Pons (tissue), 1 donor: ENCODE results near the gene HECA.

Experiments used
- DNase-seq: peaks from one replicate; pipeline ENCODE4 v3.0.0-alpha.2; 2016; ENCODE audit warnings: low spot score

Gene HECA

DNA sequence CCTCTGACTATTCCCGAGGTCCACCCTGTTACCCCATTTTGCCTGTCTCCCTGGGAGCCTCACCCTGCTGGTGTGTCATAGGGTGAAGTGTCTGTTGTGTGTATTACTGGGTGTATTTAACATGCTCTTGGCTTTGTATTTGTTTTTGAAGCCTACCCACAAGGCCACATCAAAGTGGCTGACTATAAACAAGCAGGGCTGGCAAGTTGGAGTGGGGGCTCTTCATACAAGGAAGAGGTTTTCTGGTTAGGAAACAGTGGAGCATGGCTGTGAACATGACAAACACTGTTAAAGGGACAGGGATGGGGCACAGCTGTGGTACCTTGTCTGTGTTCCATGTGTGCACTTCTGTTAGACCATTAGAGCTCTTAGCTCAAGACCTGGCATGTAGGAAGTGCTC lies 26.3 kb downstream of the HECA start:
- no peak for DNase-seq

DNA sequence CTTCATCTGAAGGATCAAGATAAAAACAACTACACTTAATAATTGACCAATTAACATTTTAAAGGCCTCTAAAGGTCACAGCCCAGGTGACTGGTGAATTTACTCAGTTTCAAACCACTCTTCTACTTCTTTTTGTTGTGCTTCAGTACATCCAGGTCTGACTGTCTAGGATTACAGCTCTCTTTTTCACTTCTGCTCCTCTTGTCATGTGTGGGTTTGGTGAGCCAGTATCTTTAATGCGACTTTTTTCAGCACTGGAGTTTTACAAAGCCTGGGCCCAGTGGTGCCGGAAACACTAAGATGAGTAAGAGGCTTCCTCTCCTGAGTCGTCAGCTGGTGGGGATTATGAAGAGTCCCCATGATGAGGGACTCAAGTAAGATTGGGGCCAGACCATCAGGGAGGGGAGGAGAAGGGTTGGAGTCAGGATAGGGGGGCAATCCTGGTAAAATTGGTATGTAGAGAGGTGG lies 27.0 kb downstream of the HECA start:
- DNase-seq, result peak; percentile 26

DNA sequence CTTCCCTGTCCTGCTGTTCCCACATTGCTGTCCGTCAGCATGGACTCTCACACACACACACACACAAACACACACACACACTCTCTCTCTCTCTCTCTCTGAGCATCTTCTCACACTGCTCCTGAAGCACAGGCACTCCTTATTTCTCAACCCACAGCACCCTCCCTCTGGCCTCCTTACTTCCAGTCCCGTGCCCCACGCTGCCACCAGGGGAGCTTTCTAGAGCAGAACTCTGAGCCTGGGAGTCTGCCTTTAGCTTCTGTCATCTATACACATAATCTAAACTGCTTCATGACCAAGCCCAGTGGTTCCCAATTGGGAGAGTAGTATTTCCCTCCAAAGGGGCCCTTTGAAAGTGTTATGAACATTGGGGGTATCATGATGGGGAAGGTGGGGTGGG lies 29.1 kb downstream of the HECA start:
- DNase-seq, result no peak

DNA sequence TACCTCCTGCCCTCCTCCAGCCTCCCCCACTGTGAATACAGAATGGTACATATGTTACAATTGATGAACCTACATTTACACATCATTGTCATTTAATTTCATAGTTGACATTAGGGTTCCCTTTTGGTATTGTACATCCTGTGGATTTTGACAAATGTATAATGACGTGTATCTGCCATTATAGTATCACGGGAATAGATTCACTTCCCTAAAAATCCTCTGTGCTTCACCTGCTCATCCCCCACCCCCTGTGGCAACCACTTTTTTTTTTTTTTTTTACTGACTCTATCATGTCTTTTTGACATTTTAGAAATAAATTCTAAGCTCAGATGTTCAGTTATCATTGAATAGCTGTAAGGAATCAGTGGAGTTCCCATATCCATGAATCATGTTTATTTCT lies 30.4 kb downstream of the HECA start:
- no peak for DNase-seq

DNA sequence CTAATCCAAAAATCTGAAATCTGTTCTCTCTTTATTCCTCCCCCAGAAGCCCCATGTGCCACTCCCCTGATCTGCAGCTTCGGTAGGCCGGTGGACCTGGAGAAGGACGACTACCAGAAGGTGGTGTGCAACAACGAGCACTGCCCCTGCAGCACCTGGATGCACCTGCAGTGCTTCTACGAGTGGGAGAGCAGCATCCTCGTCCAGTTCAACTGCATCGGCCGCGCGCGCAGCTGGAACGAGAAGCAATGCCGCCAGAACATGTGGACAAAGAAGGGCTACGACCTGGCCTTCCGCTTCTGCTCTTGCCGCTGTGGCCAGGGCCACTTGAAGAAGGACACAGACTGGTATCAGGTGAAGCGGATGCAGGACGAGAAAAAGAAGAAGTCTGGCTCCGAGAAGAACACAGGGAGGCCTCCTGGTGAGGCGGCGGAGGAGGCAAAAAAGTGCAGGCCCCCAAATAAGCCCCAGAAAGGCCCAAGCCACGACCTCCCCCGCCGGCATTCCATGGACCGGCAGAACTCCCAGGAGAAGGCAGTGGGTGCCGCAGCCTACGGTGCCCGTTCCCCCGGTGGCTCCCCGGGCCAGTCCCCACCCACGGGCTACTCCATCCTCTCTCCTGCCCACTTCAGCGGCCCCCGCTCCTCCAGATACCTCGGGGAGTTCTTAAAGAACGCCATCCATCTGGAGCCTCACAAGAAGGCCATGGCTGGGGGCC lies 31.5 kb downstream of the HECA start:
- DNase-seq, result no peak

DNA sequence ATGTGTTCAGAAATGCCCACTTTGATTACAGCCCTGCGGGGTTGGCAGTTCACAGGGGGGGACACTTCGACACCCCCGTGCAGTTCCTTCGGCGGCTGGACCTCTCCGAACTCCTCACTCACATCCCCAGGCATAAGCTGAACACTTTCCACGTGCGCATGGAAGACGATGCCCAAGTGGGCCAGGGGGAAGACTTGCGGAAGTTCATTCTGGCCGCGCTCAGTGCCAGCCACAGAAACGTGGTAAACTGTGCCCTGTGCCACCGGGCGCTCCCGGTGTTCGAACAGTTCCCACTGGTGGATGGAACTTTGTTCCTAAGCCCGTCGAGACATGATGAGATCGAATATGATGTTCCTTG lies 32.1 kb downstream of the HECA start:
- DNase-seq, result no peak

DNA sequence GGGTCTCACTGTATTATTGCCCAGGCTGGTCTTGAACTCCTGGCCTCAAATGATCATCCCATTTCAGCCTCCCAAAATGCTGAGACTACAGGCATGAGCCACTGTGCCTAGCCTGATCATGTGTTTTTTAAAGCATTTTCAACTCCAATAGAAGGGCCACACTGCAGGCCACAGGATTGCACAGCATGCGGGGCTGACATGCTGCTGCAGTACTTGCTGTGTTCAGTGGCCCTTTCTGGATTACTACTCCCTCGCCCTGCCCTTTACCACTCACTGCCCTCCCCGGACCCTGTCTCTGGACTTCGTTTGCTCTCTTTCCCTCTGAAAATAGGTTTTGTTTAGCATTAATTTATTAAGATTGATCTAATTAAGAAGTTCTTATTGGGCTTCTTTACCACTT lies 37.3 kb downstream of the HECA start:
- no peak for DNase-seq

DNA sequence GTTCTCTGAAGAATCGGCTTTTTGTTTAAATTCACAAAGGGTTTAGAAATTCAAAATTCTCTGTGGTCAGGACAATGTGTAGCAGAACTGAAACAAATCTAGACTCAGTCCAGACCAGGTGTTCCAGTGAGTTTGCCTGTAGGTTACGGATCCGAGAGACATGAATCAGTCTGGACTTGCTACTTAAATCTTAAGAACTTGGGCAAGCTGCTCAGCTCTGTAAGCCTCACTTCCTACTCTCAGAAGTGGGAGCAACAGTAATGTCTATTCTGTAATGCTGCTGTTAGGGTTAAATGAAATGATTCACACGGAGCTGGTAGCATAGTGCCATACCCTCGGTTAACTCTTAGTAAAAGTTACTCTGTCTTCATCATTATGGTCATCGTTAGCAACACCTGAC lies 37.7 kb downstream of the HECA start:
- no peak for DNase-seq

DNA sequence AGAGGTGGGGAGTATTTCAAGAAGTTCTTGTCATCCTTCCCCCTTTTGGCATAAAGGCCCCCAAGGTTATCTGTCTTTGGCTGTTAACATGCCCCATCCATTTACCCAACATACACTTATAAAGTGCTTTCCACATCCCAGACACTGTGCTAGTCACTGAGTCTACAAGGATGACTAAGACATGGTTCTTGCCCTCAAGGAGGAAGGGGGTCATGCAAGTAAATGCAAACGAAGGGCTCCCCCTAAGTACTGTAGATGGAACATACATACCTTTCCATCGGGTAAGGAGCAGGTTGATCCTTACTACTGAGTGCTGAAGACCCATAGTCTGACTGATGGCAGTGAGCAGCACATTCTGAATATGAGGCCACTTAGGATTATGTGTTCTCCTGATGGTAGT lies 38.3 kb downstream of the HECA start:
- DNase-seq, result no peak

DNA sequence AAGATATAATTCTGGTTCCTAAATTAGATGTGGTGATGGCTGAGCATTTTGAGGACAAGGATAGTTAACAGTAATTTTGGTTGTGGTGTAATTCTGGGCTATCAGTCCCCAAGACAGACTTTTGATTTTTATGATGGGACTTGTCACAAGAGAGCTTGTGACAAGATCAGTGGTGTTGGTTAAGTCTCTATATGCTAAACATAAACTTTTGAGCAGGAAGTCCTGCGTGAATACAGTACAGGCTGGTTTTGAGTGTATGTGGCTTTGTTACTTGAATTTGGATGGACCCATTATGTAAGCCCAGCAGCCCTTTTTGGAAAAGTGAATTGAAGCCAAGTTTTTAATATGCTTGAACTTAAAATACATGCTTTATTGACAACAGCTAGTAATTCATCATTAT lies 38.9 kb downstream of the HECA start:
- no peak for DNase-seq

DNA sequence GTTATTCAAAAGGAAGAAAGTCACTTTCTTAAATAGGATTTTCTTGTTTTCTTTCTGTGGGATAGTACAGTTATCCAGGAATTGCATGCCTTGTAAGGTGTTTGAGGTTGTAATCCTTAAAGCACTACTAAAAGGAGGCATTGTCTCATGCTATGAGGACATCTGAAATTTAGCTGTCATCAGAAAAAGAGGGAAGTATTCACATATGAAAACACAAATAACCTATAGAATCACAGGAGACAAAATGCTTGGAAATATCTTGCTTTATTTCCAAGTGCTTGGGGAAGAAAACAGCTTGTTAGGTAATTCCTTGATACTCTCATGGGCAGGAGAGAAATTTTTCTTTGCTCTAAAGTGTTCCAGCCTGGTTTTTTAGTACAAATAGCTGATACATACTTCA lies 40.1 kb downstream of the HECA start:
- DNase-seq, result no peak

DNA sequence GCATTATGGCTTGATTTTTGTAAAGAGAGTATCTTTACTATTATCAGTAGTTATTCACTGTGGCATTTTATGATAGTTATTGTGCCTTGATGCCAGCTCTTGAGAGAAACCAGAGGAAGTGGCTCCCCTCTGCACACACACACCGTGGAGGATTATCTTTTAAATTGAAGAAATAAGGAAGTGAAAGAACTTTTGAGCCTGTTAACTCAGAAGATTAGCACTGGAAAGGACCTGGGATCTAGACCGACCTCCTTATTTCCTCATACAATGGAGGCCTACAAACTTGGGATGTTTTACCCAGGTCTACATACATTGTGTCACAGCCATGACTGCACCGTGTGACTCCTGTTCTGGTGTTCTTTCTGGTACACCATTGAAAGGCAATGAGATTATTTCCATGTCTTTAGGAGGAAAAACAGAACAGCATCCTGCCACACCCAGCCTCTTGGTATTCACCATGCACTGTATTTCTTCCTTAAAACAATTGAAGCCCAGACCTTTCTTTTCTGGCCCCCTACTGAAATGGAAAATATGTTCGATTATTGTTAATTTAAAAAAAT lies 40.6 kb downstream of the HECA start:
- DNase-seq, result peak; percentile 29

DNA sequence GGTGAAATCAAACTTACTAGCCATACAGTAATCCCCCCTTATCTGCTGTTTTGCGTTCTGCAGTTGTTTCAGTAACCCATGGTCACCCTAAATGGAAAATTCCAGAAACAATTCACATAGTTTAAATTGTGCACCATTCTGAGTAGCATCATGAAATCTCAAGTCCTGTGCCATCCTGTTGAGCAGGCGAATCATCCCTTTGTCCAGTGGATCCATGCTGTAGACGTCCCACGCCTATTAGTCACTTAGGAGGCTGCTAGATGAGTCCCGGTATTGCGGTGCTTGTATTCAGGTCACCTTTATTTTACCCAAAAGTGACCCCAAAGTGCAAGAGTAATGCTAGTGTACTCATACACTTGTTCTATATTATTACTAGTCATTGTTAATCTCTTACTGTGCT lies 46.4 kb downstream of the HECA start:
- DNase-seq, result no peak

DNA sequence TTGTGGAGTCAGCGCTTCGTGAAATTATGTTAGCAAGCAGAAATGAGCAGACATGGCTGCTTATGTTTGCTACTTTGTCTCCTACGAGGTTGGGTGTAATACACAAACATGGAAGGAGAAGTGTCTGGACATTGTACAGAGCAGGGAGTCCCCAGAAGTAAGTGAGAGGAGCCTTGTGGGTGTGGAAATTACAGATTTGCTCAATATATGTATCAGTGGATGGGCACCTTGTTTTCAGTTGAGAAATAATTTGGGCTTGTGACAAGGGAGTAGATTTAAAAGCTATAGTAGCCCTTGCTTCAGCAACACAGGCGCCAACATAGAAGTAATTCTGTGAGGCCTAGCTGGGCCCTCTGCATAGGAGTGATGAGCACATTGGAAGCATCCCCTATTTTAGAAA lies 49.2 kb downstream of the HECA start:
- DNase-seq, result no peak

DNA sequence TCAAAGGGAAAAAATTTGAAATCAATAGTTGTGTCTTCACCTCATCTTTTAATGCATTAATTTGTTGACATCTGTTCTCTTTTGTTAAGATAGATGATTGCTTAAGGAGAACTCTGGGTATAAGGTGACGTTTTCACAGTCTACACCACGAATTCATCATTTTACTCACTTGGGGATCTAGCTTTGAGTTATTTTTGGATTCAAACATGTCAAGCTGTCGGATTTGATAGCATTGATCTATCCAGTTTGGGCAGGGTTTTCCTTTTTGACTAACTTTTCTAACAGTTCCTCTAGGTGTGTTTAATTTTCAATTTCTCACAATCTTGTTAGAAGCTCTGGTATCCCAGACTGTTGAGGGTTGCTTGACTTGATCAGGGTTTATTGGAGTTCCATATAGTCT lies 49.6 kb downstream of the HECA start:
- no peak for DNase-seq

DNA sequence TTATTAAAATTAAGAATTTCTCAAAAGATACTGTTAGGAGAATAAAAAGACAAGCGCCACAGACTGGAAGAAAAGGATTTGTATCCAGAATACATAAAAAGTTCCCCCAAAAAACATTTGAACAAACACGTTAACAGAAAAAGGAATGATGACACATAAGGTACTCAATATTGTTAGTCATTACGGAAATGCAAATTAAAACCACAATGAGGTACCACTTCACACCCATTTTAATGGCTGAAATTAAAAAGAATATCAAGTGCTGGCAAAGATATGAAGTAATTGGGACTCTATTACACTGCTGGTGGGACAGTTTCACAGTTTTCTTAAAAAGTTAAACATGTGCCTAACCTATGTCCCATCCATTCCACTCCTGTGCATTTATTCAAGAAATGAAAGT lies 51.4 kb downstream of the HECA start:
- no peak for DNase-seq

DNA sequence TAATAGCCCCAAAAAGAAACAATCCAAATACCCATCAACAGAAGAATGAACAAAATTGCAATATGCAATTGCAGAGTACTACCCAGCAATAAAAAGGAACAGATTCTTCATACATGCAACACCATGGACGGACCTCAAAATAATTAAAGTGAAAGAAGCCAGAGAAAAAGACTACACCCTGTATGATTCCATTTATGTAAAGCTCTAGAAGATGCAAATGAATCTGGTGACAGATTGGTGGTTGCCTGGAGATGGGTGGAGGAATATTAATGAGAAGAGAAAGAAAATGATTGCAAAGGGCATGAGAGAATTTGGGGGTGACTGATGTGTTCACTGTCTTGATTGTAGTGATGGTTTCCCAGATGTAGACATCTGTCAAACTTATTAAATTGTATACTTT lies 51.8 kb downstream of the HECA start:
- no peak for DNase-seq

DNA sequence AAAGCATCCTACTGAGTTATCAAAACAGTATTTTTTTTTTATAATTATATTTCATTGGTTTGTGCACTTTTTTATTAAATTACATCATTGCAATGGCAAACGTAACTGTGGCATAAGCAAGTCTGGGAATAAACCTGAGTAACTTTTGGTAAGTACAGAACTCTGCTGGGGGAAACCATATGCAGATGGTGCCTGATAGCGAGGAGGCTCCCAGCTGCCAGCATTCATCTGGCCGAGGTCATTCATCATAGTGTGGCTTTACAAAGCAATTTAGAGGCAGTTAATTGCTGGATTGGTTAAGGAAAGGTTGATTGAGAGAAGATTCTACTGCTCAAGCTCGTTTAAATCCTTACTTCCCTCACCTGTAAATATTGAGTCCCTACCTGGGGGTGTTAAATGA lies 52.6 kb downstream of the HECA start:
- no peak for DNase-seq

DNA sequence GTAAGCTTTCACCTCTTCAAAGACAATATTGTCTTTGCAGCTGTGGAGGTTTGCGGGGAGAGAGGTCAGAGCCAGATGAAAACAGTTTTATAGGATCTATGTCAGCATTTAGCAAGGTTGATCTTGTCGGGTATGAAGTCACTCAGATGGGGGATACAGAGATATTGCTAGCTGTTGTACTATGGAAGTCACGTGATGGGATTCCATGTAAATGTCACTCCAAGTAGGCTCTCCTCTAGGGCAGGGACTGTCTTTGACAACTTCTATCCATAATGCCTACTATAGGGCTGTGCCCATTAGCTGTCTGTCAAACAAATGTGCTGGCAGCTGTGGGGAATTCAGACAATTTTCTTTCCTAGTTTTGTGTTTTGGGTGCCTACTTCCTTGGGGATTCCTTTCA lies 54.8 kb downstream of the HECA start:
- no peak for DNase-seq

DNA sequence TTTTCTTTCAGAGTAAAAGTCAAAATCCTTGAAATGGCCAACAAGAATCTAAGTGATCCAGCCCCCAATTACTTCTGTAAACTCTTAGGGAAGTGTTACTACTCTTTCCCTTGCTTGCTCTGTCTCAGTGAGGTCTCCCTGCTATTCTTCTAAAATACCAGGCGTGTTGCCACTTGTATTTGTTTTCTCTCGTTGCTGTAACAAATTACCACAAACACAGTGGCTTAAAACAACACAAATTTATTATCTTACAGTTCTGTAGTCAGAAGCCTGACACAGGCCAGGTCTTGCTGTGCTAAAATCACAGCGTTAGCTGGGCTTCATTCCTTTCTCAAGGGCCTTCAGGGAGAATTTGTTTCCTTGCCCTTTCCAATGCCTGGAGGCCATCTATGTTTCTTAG lies 59.9 kb downstream of the HECA start:
- DNase-seq, result no peak

DNA sequence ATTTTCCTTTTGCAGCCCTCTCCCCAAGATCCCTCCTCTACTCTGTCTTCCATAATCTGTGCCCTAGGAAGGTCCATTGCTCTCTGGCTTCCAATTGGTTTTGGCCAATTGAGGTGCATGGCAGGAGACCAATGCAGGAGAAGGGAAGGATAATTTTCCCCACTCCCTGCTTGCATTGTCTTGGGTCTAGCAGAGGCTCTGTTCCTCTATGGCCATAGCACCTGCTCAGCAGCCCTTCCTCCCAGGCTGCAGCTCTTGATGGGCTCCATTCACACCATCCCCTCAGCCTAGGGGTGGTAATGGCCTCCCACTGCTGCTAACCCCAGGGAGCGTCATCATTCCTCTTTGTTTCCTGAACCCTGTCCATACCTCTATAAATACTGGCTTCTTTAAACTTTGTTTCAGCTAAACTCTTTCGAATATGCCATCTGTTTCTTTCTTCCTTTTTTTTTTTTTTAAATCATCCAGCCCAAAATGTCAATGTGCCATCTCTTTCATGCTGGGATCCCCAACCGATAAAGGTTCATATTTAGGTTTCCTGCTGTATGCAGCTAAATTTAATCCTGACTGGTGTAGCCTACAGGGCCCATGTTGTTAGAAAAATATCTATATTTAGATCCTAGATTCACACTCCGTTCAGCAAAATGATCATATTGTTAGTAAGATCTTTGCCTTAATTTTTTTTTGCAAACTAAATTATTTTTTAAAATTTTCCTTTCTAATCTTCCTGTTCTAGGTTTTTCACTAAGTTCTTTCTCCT lies 63.8 kb downstream of the HECA start:
- no peak for DNase-seq

DNA sequence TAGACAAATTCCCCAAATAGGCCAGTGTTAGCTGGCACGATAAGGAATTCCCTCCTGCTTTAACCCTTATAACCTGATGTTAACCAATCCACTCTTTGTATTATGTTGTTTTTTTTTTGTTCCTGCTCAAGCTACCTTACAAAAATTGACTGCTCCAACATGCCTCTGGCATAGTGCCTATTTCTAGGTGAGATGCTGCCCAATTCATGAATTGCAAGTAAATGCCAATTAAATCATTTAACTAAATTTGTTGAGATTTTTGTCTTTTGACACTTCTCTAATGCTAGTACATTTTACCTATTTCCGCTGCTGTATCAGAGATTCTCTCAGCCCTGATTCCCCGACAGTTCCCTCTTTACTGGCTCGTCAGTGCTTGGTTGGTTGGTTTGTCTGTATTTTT lies 66.5 kb downstream of the HECA start:
- no peak for DNase-seq

DNA sequence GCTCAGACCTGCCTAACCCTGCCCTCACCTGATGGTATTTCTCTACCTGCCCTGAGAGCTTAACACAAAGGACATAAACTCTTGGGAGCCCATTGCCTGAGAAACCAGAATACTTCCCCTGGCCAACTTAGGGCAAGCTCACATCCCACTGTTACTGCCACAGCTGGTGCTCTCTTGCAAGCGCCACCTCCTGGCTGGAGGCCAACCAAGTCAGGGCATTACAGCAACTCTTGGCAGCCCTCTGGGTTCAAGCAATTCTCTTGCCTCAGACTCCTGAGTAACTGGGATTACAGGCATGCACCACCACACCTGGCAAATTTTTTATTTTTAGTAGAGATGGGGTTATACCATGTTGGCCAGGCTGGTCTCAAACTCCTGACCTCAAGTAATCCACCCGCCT lies 70.1 kb downstream of the HECA start:
- DNase-seq, result no peak

DNA sequence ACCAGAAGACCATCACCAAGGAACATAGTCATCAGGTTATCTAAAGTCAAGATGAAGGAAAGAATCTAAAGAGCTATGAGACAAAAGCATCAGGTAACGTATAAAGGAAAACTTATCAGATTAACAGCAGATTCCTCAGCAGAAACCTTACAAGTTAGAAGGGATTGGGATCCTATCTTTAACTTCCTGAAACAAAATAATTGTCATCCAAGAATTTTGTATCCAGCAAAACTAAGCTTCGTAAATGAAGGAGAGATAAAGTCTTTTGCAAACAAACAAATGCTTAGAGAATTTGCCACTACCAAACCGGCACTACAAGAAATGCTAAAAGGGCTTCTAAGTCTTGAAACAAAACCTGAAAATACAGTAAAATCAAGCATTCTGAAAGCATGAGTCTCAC lies 71.0 kb downstream of the HECA start:
- DNase-seq, result no peak
